Lower leg skin (tissue), 4 donors: ENCODE measurements around the gene GPR17. TPM values are rescaled to one million over a fixed set of nuclear protein-coding genes. Genes with fewer than 3 reads are reported as not detected.
A peak's percentile ranks its signal among the peaks of the same experiment; 100 is the strongest.

Experiments
- DNase-seq, 2 donors: peaks; one replicate each; pipeline ENCODE4 v3.0.0-alpha.2; 2019; ENCODE audit warnings: low spot score in 2 of 2
- H3K4me3 ChIP-seq: fragments of 200-600 bp; sonication (generic); 2 replicates; pipeline ENCODE4 v1.5.1; 2017; ENCODE audit warnings: mild to moderate bottlenecking, low read depth; ENCODE audit not compliant: poor library complexity, severe bottlenecking
- CTCF ChIP-seq, 3 donors: fragments of 450-650 bp; IDR thresholded peaks; one replicate each; pipeline ENCODE4 v1.5.1; 2016; ENCODE audit warnings: antibody characterized with exemption in 3 of 3, mild to moderate bottlenecking in 3 of 3, moderate library complexity in 2 of 3
- POLR2A ChIP-seq, 2 donors: fragments of 450-650 bp; IDR thresholded peaks; one replicate each; pipeline ENCODE4 v1.6.1; 2016 to 2017; ENCODE audit warnings: antibody characterized with exemption in 2 of 2, mild to moderate bottlenecking in 1 of 2, moderate library complexity in 1 of 2
- WGBS, 2 donors: methylation state at CpG; one replicate each; pipeline ENCODE4 v1.1.5; 2018; 5-methylcytosine and 5-hydroxymethylcytosine counted together
- intact Hi-C: fragments of 100-400 bp; cut with DNase I; formaldehyde crosslinking; loops from one replicate; pipeline ENCODE4 v1.15.0; 2023; ENCODE audit warnings: low total_unique reads
- total RNA-seq, 4 donors: library from RNA; depleted of rRNA; stranded (reverse); fragments of >200 nt; gene quantifications; one replicate each; pipeline ENCODE4 v1.1.0, GENCODE V29; 2016

Gene GPR17
- total RNA-seq, 4 donors from 2014 or later = 0.88 TPM; not detected in 3

- WGBS, 2 donors = 94 to 99% methylated on average over 6 of the region's 6 CpGs
- H3K4me3 ChIP-seq = no peak overlapping the region
- TF ChIP-seq CTCF (IDR thresholded peaks at IDR 0.05) (no peak), POLR2A (IDR thresholded peaks at IDR 0.05) (no peak)
- intact Hi-C loops = no loop called here
- peak in 1 of 2 donors; percentile 52 for DNase-seq
Measured at GRCh38 chr2:127619203-127619590, 26.8 kb upstream of the GPR17 start.

- H3K4me3 ChIP-seq = no peak overlapping the region
- TF ChIP-seq POLR2A (IDR thresholded peaks at IDR 0.05) (no peak), CTCF (IDR thresholded peaks at IDR 0.05) (no peak)
- DNase-seq = peak in 1 of 2 donors; percentile 64
- intact Hi-C loops = no loop called here
- WGBS, 2 donors = 56 to 60% methylated on average over 16 of the region's 16 CpGs
Measured at GRCh38 chr2:127619877-127620705, 25.9 kb upstream of the GPR17 start.

- WGBS, 2 donors = 70 to 74% methylated on average over 3 of the region's 3 CpGs
- intact Hi-C loops = no loop called here
- TF ChIP-seq POLR2A (IDR thresholded peaks at IDR 0.05) = no peak
- TF ChIP-seq CTCF (IDR thresholded peaks at IDR 0.05) = no peak
- H3K4me3 ChIP-seq = no peak overlapping the region
- no peak for DNase-seq
Measured at GRCh38 chr2:127620866-127621265, 25.1 kb upstream of the GPR17 start.

- peak in 1 of 2 donors; percentile 67 for DNase-seq
- WGBS, 2 donors = 94 to 97% methylated on average over 14 to 15 of the region's 15 CpGs
- no peak overlapping the region for H3K4me3 ChIP-seq
- TF ChIP-seq CTCF (IDR thresholded peaks at IDR 0.05) (no peak), POLR2A (IDR thresholded peaks at IDR 0.05) (no peak)
- intact Hi-C loops = no loop called here
Measured at GRCh38 chr2:127621981-127622431, 23.9 kb upstream of the GPR17 start.

- intact Hi-C loops = no loop called here
- H3K4me3 ChIP-seq = no peak overlapping the region
- TF ChIP-seq CTCF (IDR thresholded peaks at IDR 0.05) (no peak), POLR2A (IDR thresholded peaks at IDR 0.05) (no peak)
- peak in 1 of 2 donors; percentile 82 for DNase-seq
- 86 to 93% methylated on average over 21 of the region's 21 CpGs for WGBS, 2 donors
Measured at GRCh38 chr2:127622561-127623387, 23.2 kb upstream of the GPR17 start.
